Measurements from ENCODE around the gene EFCAB14.

DNA sequence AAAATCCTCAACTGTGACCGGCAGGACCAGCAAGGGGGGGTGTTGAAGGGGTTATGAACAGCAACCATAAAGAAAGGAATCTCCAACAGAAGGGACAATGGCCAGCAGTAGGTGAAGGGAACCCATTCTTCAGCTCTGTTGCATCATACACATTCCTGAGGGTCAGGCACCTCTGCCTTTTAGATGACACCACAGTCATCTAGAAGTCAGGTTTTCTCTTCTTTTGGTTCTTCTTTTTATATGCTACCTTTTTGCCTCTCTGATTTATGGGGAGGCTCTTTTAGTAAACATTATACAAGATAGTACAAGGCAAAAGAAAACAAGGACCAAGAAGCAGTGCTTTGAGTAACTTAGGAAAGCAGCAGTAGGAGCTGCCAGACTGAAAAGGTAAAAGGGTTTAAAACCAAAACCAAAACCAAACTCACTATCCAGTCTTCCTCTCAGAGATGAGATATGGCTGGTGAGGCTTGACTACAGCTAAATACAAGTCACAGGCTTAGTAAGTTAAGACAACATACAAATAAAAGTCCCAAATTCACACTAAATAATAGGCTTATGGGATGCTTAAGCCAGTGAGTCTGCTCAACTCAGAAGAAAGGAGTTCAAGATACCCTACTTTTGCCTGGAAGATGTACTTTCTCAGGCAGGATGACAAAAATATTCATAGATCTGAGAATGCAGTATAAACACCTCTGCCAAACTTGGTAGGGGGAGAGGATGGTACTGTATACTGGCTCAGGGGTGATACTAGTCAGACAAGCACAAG is 43.2 kb downstream of the EFCAB14 start:
- TF ChIP-seq CTCF (IDR thresholded peaks at IDR 0.05): no peak
- no peak for TF ChIP-seq EP300 (IDR thresholded peaks at IDR 0.05)
- TF ChIP-seq POLR2A (IDR thresholded peaks at IDR 0.05): no peak
- no peak for TF ChIP-seq POLR2AphosphoS5 (IDR thresholded peaks at IDR 0.05)
